Measurements from ENCODE around the gene AAR2.

Gene AAR2

DNA sequence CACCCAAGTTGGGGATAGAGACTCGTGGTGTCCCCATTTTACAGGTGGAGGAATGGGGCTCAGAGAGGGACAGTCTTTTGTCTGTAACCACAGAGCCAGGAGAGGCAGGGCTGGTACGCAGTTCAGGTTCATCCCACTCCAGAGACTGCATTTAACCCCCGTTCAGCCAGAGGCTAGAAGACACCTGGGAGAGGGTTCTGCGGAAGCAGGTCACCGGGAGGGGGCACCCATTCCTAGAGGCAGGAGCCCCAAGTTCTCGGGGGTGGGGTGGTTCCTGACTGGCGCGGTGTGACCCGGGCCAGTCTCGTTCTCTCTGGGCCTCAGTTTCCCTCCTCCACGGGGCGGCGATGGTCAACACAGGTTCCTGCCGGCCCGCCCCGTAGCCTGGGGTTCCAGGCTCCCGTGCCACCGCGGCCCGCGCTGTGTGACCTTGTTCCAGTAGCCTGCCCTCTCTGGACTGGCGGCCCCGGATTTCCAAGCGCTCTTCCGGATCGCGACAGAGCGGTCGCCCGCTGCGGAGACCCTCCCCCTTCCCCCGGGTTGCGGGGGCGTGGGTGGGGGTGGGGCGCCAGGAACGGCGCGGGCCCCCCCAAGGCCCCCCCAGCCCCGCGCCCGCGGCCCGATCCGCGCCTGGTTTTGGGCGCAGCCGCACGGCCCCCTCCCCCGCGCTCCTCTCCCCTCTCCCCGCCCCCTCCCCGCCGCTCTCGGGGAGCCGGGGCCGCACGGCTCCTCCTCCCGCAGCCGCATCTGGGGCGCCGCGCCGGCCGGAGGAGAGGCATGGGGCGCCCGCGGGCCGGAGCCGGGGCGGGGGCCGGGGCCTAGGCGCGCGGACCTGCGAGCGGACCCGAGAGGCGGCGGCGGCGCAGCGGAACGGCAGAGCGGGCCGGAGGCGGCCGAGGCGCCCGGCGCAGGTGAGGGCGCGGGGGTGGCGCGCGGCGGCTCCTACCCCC, 69.6 kb downstream of the AAR2 start, which contains the start of gene DLGAP4:
TSS of gene DLGAP4 (plus strand) at position 738 of the 950 bp plus-strand sequence. CDS start 125,379 bp downstream, outside the sequence.
- Histone ChIP-seq H3K4me3 (peak within 1 kb of the TSS in 4 of 7 experiments; percentile 6 to 37 (median 23)), H3K27ac (no peak within 1 kb of the TSS)

Data from skin epidermis (tissue), 12 donors.